Measurements from ENCODE around the gene E2F4. TPM values are rescaled to one million over a fixed set of nuclear protein-coding genes. Genes with fewer than 3 reads are reported as not detected.

The E2F4 gene
- total and polyA plus RNA-seq, 2 of the 13 experiments (the other 11 are each of a cell fraction or from before 2014, with no cell fraction given) = 84.8 to 91.2 TPM

DNA sequence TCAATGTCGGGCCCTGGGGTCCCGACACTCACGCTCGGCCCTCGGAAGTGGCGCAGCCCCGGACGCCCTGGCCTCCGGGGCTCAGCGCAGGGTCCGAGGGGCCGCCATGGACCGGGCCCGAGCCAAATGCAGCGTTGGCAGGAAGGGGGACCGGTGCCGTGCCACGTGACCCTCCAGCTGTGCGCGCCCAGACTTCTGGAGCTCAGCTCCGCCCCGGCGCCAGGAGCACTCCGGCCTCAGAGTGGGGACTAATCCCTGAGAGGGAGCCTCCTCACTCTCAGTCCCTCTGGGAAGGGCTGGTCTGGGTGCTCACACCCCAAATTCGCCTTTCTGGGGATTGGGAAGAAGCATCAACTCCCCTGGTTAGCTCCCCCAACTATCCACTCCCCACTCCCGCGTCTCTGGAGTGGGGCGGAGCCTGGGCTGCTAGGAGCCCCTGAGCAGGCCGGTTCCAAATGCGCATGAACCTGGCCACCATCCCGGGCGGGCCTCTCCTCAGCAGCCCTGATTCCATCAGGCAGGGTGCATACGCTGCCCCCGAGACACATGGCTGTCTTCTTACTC, 41.0 kb upstream of the E2F4 start, which contains the start of gene B3GNT9 (continued):
- TF ChIP-seq, protein P1, sequence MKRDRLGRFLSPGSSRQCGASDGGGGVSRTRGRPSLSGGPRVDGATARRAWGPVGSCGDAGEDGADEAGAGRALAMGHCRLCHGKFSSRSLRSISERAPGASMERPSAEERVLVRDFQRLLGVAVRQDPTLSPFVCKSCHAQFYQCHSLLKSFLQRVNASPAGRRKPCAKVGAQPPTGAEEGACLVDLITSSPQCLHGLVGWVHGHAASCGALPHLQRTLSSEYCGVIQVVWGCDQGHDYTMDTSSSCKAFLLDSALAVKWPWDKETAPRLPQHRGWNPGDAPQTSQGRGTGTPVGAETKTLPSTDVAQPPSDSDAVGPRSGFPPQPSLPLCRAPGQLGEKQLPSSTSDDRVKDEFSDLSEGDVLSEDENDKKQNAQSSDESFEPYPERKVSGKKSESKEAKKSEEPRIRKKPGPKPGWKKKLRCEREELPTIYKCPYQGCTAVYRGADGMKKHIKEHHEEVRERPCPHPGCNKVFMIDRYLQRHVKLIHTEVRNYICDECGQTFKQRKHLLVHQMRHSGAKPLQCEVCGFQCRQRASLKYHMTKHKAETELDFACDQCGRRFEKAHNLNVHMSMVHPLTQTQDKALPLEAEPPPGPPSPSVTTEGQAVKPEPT (CRISPR knock-in tag; IDR thresholded peaks at IDR 0.05; ENCODE audit: low read depth) = peak; percentile 73; the same call in 1 of the 2 replicates
- TF ChIP-seq, protein P2, sequence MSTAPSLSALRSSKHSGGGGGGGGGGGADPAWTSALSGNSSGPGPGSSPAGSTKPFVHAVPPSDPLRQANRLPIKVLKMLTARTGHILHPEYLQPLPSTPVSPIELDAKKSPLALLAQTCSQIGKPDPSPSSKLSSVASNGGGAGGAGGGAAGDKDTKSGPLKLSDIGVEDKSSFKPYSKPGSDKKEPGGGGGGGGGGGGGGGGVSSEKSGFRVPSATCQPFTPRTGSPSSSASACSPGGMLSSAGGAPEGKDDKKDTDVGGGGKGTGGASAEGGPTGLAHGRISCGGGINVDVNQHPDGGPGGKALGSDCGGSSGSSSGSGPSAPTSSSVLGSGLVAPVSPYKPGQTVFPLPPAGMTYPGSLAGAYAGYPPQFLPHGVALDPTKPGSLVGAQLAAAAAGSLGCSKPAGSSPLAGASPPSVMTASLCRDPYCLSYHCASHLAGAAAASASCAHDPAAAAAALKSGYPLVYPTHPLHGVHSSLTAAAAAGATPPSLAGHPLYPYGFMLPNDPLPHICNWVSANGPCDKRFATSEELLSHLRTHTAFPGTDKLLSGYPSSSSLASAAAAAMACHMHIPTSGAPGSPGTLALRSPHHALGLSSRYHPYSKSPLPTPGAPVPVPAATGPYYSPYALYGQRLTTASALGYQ (CRISPR knock-in tag; IDR thresholded peaks at IDR 0.05) = no peak
- TF ChIP-seq, protein P3, sequence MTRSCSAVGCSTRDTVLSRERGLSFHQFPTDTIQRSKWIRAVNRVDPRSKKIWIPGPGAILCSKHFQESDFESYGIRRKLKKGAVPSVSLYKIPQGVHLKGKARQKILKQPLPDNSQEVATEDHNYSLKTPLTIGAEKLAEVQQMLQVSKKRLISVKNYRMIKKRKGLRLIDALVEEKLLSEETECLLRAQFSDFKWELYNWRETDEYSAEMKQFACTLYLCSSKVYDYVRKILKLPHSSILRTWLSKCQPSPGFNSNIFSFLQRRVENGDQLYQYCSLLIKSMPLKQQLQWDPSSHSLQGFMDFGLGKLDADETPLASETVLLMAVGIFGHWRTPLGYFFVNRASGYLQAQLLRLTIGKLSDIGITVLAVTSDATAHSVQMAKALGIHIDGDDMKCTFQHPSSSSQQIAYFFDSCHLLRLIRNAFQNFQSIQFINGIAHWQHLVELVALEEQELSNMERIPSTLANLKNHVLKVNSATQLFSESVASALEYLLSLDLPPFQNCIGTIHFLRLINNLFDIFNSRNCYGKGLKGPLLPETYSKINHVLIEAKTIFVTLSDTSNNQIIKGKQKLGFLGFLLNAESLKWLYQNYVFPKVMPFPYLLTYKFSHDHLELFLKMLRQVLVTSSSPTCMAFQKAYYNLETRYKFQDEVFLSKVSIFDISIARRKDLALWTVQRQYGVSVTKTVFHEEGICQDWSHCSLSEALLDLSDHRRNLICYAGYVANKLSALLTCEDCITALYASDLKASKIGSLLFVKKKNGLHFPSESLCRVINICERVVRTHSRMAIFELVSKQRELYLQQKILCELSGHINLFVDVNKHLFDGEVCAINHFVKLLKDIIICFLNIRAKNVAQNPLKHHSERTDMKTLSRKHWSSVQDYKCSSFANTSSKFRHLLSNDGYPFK (CRISPR knock-in tag; IDR thresholded peaks at IDR 0.05; ENCODE audit: borderline replicate concordance) = peak; percentile 71; the same call in 1 of the 2 replicates
- TF ChIP-seq MEIS2 (CRISPR knock-in tag; IDR thresholded peaks at IDR 0.05) (no peak), ZNF781 (CRISPR knock-in tag; IDR thresholded peaks at IDR 0.05; ENCODE audit: borderline replicate concordance, not compliant biosample characterization) (peak; percentile 43), SMAD1 (CRISPR knock-in tag; IDR thresholded peaks at IDR 0.05; ENCODE audit: borderline replicate concordance, low read depth) (peak; percentile 68; the same call in 1 of the 2 replicates), ZNF790 (CRISPR knock-in tag; IDR thresholded peaks at IDR 0.05; ENCODE audit: borderline replicate concordance) (no peak), RELA (CRISPR knock-in tag; IDR thresholded peaks at IDR 0.05) (no peak), IKZF1 (IDR thresholded peaks at IDR 0.05) (no peak), PHF20 (CRISPR knock-in tag; IDR thresholded peaks at IDR 0.05) (peak; percentile 16; the same call in 1 of the 2 replicates), POLR2A (IDR thresholded peaks at IDR 0.05; ENCODE audit: insufficient read depth in 1 of 2, low read depth in 2 of 2, low read length in 2 of 2) (peak; percentile 39 to 51; a peak in 2 of 4 replicates), HIVEP1 (CRISPR knock-in tag; IDR thresholded peaks at IDR 0.05) (0 out of 2 replicates have a peak, but pooled peaks have one; percentile 6)
- TF ChIP-seq, protein P4, sequence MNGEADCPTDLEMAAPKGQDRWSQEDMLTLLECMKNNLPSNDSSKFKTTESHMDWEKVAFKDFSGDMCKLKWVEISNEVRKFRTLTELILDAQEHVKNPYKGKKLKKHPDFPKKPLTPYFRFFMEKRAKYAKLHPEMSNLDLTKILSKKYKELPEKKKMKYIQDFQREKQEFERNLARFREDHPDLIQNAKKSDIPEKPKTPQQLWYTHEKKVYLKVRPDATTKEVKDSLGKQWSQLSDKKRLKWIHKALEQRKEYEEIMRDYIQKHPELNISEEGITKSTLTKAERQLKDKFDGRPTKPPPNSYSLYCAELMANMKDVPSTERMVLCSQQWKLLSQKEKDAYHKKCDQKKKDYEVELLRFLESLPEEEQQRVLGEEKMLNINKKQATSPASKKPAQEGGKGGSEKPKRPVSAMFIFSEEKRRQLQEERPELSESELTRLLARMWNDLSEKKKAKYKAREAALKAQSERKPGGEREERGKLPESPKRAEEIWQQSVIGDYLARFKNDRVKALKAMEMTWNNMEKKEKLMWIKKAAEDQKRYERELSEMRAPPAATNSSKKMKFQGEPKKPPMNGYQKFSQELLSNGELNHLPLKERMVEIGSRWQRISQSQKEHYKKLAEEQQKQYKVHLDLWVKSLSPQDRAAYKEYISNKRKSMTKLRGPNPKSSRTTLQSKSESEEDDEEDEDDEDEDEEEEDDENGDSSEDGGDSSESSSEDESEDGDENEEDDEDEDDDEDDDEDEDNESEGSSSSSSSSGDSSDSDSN (CRISPR knock-in tag; IDR thresholded peaks at IDR 0.05) = peak; percentile 76
- TF ChIP-seq, protein P5, sequence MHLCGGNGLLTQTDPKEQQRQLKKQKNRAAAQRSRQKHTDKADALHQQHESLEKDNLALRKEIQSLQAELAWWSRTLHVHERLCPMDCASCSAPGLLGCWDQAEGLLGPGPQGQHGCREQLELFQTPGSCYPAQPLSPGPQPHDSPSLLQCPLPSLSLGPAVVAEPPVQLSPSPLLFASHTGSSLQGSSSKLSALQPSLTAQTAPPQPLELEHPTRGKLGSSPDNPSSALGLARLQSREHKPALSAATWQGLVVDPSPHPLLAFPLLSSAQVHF (CRISPR knock-in tag; IDR thresholded peaks at IDR 0.05) = peak; percentile 45; the same call in 1 of the 2 replicates
- TF ChIP-seq, protein P6, sequence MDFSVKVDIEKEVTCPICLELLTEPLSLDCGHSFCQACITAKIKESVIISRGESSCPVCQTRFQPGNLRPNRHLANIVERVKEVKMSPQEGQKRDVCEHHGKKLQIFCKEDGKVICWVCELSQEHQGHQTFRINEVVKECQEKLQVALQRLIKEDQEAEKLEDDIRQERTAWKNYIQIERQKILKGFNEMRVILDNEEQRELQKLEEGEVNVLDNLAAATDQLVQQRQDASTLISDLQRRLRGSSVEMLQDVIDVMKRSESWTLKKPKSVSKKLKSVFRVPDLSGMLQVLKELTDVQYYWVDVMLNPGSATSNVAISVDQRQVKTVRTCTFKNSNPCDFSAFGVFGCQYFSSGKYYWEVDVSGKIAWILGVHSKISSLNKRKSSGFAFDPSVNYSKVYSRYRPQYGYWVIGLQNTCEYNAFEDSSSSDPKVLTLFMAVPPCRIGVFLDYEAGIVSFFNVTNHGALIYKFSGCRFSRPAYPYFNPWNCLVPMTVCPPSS (IDR thresholded peaks at IDR 0.05) = no peak
- TF ChIP-seq, protein P7, sequence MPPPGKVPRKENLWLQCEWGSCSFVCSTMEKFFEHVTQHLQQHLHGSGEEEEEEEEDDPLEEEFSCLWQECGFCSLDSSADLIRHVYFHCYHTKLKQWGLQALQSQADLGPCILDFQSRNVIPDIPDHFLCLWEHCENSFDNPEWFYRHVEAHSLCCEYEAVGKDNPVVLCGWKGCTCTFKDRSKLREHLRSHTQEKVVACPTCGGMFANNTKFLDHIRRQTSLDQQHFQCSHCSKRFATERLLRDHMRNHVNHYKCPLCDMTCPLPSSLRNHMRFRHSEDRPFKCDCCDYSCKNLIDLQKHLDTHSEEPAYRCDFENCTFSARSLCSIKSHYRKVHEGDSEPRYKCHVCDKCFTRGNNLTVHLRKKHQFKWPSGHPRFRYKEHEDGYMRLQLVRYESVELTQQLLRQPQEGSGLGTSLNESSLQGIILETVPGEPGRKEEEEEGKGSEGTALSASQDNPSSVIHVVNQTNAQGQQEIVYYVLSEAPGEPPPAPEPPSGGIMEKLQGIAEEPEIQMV (CRISPR knock-in tag; IDR thresholded peaks at IDR 0.05; ENCODE audit: low read depth) = peak; percentile 58; the same call in 1 of the 2 replicates
